GM12878 (cell line): ENCODE measurements around the gene GNAL. TPM values are rescaled to one million over a fixed set of nuclear protein-coding genes. Genes with fewer than 3 reads are reported as not detected.

ENCODE experiments used
- CREB1 ChIP-seq: IDR thresholded peaks from 2 replicates; pipeline ENCODE4 v1.6.1; 2012; ENCODE audit warnings: low read depth, mild to moderate bottlenecking, inconsistent platforms
- HDAC2 ChIP-seq: fragments of 200-600 bp; sonication (generic); IDR thresholded peaks from 2 replicates; pipeline ENCODE4 v1.6.1; 2017
- MTA2 ChIP-seq: fragments of 450-650 bp; IDR thresholded peaks from 2 replicates; pipeline ENCODE4 v1.6.1; 2016; ENCODE audit warnings: low read depth, mild to moderate bottlenecking, moderate library complexity
- MYC ChIP-seq: IDR thresholded peaks from 2 replicates; pipeline ENCODE4 v1.6.1; 2011; ENCODE audit warnings: mild to moderate bottlenecking, low read length, moderate library complexity, inconsistent platforms; ENCODE audit not compliant: insufficient read depth, insufficient replicate concordance, insufficient read length, severe bottlenecking
- NR2C1 ChIP-seq: fragments of 450-650 bp; IDR thresholded peaks from 2 replicates; pipeline ENCODE4 v1.6.1; 2017; ENCODE audit warnings: antibody characterized with exemption, mild to moderate bottlenecking, moderate library complexity
- PAX8 ChIP-seq: fragments of 450-650 bp; IDR thresholded peaks from 2 replicates; pipeline ENCODE4 v1.6.1; 2017; ENCODE audit warnings: mild to moderate bottlenecking, moderate library complexity
- RELA ChIP-seq: fragments of 450-650 bp; IDR thresholded peaks from 2 replicates; pipeline ENCODE4 v1.8.0; 2014; ENCODE audit warnings: borderline replicate concordance; ENCODE audit not compliant: partially characterized antibody
- SUZ12 ChIP-seq: fragments of 200-600 bp; sonication (generic); IDR thresholded peaks from one replicate; pipeline ENCODE4 v1.6.1; 2018; ENCODE audit warnings: antibody characterized with exemption, mild to moderate bottlenecking; ENCODE audit not compliant: unreplicated experiment
- TCF7 ChIP-seq: IDR thresholded peaks from 2 replicates; pipeline ENCODE4 v1.6.1; 2014; ENCODE audit warnings: antibody characterized with exemption, borderline replicate concordance
- ZNF207 ChIP-seq: fragments of 450-650 bp; IDR thresholded peaks from 2 replicates; pipeline ENCODE4 v1.6.1; 2014; ENCODE audit warnings: antibody characterized with exemption, mild to moderate bottlenecking, borderline replicate concordance
- ZNF274 ChIP-seq: IDR thresholded peaks from one replicate; pipeline ENCODE4 v1.8.0; 2011; ENCODE audit not compliant: insufficient read length, insufficient read depth
- polyA plus RNA-seq, 11 experiments: library from polyadenylated mRNA; depleted of rRNA in 4 of 11; unstranded in 6 of 11; stranded (reverse) in 5 of 11; fragments of >200 nt; fragmentation: Nextera tagmentation in 4 of 11; fragmentation: Illumina TruSeq in 1 of 11; extraction: Ambion mirVana in 4 of 11; extraction: Trizol in 1 of 11; gene quantifications; 1 replicate in 1 of 11; 2 replicates in 10 of 11; pipeline versions ENCODE4 v1.2.1 to v1.2.3, GENCODE V29; 2011 to 2016; ENCODE audit warnings: inconsistent platforms in 2 of 11, missing spikeins in 2 of 11, low read depth in 1 of 11
- total RNA-seq, 4 experiments: library from RNA; depleted of rRNA in 3 of 4; stranded (reverse); fragments of >200 nt in 3 of 4; fragmentation: Illumina TruSeq in 1 of 4; extraction: Trizol in 1 of 4; gene quantifications; 2 replicates each; pipeline versions ENCODE4 v1.2.1 to v1.2.3, GENCODE V29; 2013 to 2021
- TF ChIP-seq, protein P1 (sequence below): IDR thresholded peaks from 2 replicates; pipeline ENCODE4 v1.6.1; 2012; ENCODE audit warnings: low read length, inconsistent platforms
- TF ChIP-seq, protein P2 (sequence below), 3 experiments: IDR thresholded peaks in 2 of 3; conservative IDR thresholded peaks in 1 of 3; 2 replicates each; pipeline ENCODE4 v1.5.1; 2011; ENCODE audit warnings: low read depth in 3 of 3, low read length in 3 of 3, mild to moderate bottlenecking in 3 of 3, control low read depth in 2 of 3, moderate library complexity in 2 of 3, inconsistent platforms in 1 of 3, mixed read lengths in 1 of 3; ENCODE audit not compliant: control insufficient read depth in 2 of 3, insufficient read depth in 1 of 3; ENCODE audit errors: extremely low read depth in 1 of 3
- TF ChIP-seq, protein P3 (sequence below): fragments of 450-650 bp; IDR thresholded peaks from 2 replicates; pipeline ENCODE4 v1.6.1; 2017; ENCODE audit warnings: mild to moderate bottlenecking, low read depth, inconsistent platforms; ENCODE audit not compliant: poor library complexity, severe bottlenecking
- TF ChIP-seq, protein P4 (sequence below): IDR thresholded peaks from 2 replicates; pipeline ENCODE4 v1.6.1; 2012; ENCODE audit warnings: low read depth, low read length, improper control_type of control experiment
- TF ChIP-seq, protein P5 (sequence below): IDR thresholded peaks from 2 replicates; pipeline ENCODE4 v1.6.1; 2012; ENCODE audit warnings: low read depth, low read length, improper control_type of control experiment

GNAL gene
- total and polyA plus RNA-seq, 10 of the 15 experiments (the other 5 are each of a cell fraction or from before 2014, with no cell fraction given) = 0.02 to 0.39 (median 0.05) TPM; not detected in 5

DNA sequence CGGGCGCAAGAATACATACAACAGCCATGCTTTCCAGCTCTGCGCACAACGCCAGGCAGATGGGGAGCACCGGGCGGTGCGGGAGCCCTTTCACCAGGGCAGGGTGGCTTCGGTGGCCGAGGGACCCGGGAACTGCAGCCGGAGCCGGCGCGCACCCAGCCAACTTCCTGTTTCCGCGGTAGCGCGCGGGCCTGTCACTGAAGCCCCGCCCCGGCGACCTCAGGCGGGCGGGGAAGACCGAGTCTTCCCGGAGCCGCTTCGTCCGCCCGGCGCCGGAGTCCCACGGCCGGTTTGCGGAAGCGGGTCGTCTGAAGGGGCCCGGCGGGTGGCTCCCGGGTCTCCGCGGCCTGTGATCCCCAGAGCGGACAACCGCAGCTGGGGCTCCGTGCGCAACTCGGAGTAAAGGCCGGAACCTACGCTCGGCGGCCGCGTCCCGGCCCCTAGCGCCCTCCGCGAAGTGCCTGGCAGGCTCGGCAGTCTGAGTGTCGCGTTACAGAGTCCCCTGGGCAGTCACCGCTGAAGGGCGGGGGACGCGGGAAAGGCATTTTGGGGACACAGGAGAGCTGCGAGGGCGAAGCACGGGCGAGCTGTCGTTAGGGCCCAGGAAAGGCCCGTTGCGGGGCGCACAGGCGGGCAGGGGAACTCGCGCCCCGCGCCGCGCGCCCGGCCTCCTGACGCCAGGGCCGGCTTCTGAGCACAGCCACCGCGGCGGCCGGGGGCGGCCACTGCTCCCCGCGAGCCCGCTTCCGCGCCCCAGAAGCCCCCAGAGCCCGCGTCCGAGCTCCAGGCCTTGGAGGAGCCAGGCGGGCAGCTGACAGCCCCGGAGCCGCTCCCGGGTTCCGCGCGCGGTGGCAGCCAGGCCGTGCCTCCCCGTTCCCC lies 219.4 kb downstream of the GNAL start, which contains the start of gene MPPE1 (continued):
- TF ChIP-seq, protein P1, sequence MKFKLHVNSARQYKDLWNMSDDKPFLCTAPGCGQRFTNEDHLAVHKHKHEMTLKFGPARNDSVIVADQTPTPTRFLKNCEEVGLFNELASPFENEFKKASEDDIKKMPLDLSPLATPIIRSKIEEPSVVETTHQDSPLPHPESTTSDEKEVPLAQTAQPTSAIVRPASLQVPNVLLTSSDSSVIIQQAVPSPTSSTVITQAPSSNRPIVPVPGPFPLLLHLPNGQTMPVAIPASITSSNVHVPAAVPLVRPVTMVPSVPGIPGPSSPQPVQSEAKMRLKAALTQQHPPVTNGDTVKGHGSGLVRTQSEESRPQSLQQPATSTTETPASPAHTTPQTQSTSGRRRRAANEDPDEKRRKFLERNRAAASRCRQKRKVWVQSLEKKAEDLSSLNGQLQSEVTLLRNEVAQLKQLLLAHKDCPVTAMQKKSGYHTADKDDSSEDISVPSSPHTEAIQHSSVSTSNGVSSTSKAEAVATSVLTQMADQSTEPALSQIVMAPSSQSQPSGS = no peak
- TF ChIP-seq MYC (no peak), PAX8 (no peak), ZNF207 (no peak), SUZ12 (no peak), HDAC2 (no peak), ZNF274 (no peak), RELA (no peak), NR2C1 (0 out of 2 replicates have a peak, but pooled peaks have one; percentile 29), MTA2 (no peak), TCF7 (peak; percentile 53; the same call in 1 of the 2 replicates), CREB1 (peak; percentile 39)
- TF ChIP-seq, protein P2, sequence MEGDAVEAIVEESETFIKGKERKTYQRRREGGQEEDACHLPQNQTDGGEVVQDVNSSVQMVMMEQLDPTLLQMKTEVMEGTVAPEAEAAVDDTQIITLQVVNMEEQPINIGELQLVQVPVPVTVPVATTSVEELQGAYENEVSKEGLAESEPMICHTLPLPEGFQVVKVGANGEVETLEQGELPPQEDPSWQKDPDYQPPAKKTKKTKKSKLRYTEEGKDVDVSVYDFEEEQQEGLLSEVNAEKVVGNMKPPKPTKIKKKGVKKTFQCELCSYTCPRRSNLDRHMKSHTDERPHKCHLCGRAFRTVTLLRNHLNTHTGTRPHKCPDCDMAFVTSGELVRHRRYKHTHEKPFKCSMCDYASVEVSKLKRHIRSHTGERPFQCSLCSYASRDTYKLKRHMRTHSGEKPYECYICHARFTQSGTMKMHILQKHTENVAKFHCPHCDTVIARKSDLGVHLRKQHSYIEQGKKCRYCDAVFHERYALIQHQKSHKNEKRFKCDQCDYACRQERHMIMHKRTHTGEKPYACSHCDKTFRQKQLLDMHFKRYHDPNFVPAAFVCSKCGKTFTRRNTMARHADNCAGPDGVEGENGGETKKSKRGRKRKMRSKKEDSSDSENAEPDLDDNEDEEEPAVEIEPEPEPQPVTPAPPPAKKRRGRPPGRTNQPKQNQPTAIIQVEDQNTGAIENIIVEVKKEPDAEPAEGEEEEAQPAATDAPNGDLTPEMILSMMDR (IDR thresholded peaks at IDR 0.05 in 2 of 3, conservative IDR thresholded peaks at IDR 0.05 in 1 of 3; ENCODE audit: control insufficient read depth in 2 of 3, extremely low read depth in 1 of 3, insufficient read depth in 1 of 3, low read depth in 3 of 3, low read length in 3 of 3) = no peak
- TF ChIP-seq, protein P3, sequence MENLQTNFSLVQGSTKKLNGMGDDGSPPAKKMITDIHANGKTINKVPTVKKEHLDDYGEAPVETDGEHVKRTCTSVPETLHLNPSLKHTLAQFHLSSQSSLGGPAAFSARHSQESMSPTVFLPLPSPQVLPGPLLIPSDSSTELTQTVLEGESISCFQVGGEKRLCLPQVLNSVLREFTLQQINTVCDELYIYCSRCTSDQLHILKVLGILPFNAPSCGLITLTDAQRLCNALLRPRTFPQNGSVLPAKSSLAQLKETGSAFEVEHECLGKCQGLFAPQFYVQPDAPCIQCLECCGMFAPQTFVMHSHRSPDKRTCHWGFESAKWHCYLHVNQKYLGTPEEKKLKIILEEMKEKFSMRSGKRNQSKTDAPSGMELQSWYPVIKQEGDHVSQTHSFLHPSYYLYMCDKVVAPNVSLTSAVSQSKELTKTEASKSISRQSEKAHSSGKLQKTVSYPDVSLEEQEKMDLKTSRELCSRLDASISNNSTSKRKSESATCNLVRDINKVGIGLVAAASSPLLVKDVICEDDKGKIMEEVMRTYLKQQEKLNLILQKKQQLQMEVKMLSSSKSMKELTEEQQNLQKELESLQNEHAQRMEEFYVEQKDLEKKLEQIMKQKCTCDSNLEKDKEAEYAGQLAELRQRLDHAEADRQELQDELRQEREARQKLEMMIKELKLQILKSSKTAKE = no peak
- TF ChIP-seq, protein P4, sequence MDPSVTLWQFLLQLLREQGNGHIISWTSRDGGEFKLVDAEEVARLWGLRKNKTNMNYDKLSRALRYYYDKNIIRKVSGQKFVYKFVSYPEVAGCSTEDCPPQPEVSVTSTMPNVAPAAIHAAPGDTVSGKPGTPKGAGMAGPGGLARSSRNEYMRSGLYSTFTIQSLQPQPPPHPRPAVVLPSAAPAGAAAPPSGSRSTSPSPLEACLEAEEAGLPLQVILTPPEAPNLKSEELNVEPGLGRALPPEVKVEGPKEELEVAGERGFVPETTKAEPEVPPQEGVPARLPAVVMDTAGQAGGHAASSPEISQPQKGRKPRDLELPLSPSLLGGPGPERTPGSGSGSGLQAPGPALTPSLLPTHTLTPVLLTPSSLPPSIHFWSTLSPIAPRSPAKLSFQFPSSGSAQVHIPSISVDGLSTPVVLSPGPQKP = no peak
- TF ChIP-seq, protein P5, sequence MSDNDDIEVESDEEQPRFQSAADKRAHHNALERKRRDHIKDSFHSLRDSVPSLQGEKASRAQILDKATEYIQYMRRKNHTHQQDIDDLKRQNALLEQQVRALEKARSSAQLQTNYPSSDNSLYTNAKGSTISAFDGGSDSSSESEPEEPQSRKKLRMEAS = no peak
